Neural cell (in vitro differentiated cells): ENCODE measurements around the gene GSTM5. TPM values are rescaled to one million over a fixed set of nuclear protein-coding genes. Genes with fewer than 3 reads are reported as not detected.
"Not testable (repeated sequence)": the region's sequence is repeated elsewhere in the genome, so short reads cannot be mapped to it uniquely, and the experiment has no call there.

ENCODE experiments used
- H2AFZ ChIP-seq: fragments of 200-600, 300-800 bp; sonication (generic), shearing (Covaris generic); 2 replicates; pipeline ENCODE4 v1.6.0; 2014; ENCODE audit warnings: low read depth, mild to moderate bottlenecking, antibody characterized with exemption, low read length, moderate library complexity
- H3F3A ChIP-seq: fragments of 200-600 bp; shearing (Covaris generic); 2 replicates; pipeline ENCODE4 v1.6.1; 2016; ENCODE audit warnings: mild to moderate bottlenecking, moderate library complexity, mixed read lengths, antibody characterized with exemption, low read length; ENCODE audit not compliant: insufficient read depth, poor library complexity, severe bottlenecking
- H3K27ac ChIP-seq: fragments of 200-600, 300-800 bp; sonication (generic), shearing (Covaris generic); 2 replicates; pipeline ENCODE4 v1.5.1; 2014; ENCODE audit warnings: mild to moderate bottlenecking, low read length, moderate library complexity
- H3K27me3 ChIP-seq: fragments of 300-800, 200-600 bp; sonication (generic), shearing (Covaris generic); 2 replicates; pipeline ENCODE4 v1.6.0; 2014; ENCODE audit warnings: mild to moderate bottlenecking, low read depth, low read length, moderate library complexity; ENCODE audit not compliant: insufficient read depth
- H3K36me3 ChIP-seq: fragments of 300-800, 200-600 bp; sonication (generic), shearing (Covaris generic); 2 replicates; pipeline ENCODE4 v1.5.1; 2014; ENCODE audit warnings: mild to moderate bottlenecking, antibody characterized with exemption, low read length, moderate library complexity; ENCODE audit not compliant: insufficient read depth
- H3K4me2 ChIP-seq: fragments of 300-800, 200-600 bp; sonication (generic), shearing (Covaris generic); 2 replicates; pipeline ENCODE4 v1.6.0; 2014; ENCODE audit warnings: mild to moderate bottlenecking, low read length
- H3K4me3 ChIP-seq: fragments of 300-800, 200-600 bp; sonication (generic), shearing (Covaris generic); 2 replicates; pipeline ENCODE4 v1.5.1; 2014; ENCODE audit warnings: mild to moderate bottlenecking, low read length, moderate library complexity
- H3K79me2 ChIP-seq: fragments of 200-600 bp; shearing (Covaris generic); replicated peaks from 2 replicates; pipeline ENCODE4 v1.6.0; 2014; ENCODE audit warnings: mild to moderate bottlenecking, low read length, moderate library complexity; ENCODE audit not compliant: insufficient read depth
- H3K9ac ChIP-seq: fragments of 300-800, 200-600 bp; sonication (generic), shearing (Covaris generic); 2 replicates; pipeline ENCODE4 v1.6.1; 2016; ENCODE audit warnings: mild to moderate bottlenecking, low read length, mixed read lengths
- H3K9me2 ChIP-seq: fragments of 200-600 bp; shearing (Covaris generic); 2 replicates; pipeline ENCODE4 v1.6.1; 2016; ENCODE audit warnings: mild to moderate bottlenecking, low read length, mixed read lengths; ENCODE audit not compliant: insufficient read depth
- H3K9me3 ChIP-seq: fragments of 200-600, 300-800 bp; sonication (generic), shearing (Covaris generic); 2 replicates; pipeline ENCODE4 v1.6.1; 2016; ENCODE audit warnings: mild to moderate bottlenecking, mixed run types, low read length, moderate library complexity, mixed read lengths
- H4K20me1 ChIP-seq: fragments of 200-600 bp; shearing (Covaris generic); 2 replicates; pipeline ENCODE4 v1.6.1; 2016; ENCODE audit warnings: mild to moderate bottlenecking, mixed run types; ENCODE audit not compliant: insufficient read depth
- EP300 ChIP-seq: fragments of 450-650 bp; conservative IDR thresholded peaks from 2 replicates; pipeline ENCODE4 v1.6.1; 2014; ENCODE audit warnings: antibody characterized with exemption, mild to moderate bottlenecking, moderate library complexity; ENCODE audit not compliant: poor library complexity, severe bottlenecking
- EZH2 ChIP-seq: fragments of 200-600, 300-800 bp; shearing (Covaris generic), sonication (generic); IDR thresholded peaks from 2 replicates; pipeline ENCODE4 v1.6.1; 2014; ENCODE audit warnings: antibody characterized with exemption, low read length, borderline replicate concordance, mild to moderate bottlenecking; ENCODE audit not compliant: insufficient read depth, poor library complexity, severe bottlenecking
- MXI1 ChIP-seq: fragments of 450-650 bp; conservative IDR thresholded peaks from 2 replicates; pipeline ENCODE4 v1.6.1; 2014; ENCODE audit warnings: antibody characterized with exemption, mild to moderate bottlenecking; ENCODE audit not compliant: poor library complexity, severe bottlenecking
- POLR2AphosphoS5 ChIP-seq: IDR thresholded peaks from 2 replicates; pipeline ENCODE4 v1.6.1; 2012
- RAD21 ChIP-seq: fragments of 450-650 bp; conservative IDR thresholded peaks from 2 replicates; pipeline ENCODE4 v1.6.1; 2014; ENCODE audit warnings: antibody characterized with exemption, mild to moderate bottlenecking, moderate library complexity
- REST ChIP-seq: IDR thresholded peaks from 2 replicates; pipeline ENCODE4 v1.6.1; 2012; ENCODE audit warnings: borderline replicate concordance
- polyA plus RNA-seq: library from polyadenylated mRNA; depleted of rRNA; stranded (reverse); fragments of >200 nt; gene quantifications from 2 replicates; pipeline ENCODE4 v1.2.3, GENCODE V29; 2014

GSTM5 gene
- polyA plus RNA-seq, 1 donor from 2014 or later: not detected

GRCh38 chr1:109695138-109695537, 16.9 kb upstream of the GSTM5 start:
- H3F3A ChIP-seq, H3K4me3 ChIP-seq, H3K79me2 ChIP-seq, H3K36me3 ChIP-seq, H2AFZ ChIP-seq, H3K9me3 ChIP-seq, H3K27me3 ChIP-seq, H4K20me1 ChIP-seq, H3K9me2 ChIP-seq, H3K4me2 ChIP-seq, H3K27ac ChIP-seq, H3K9ac ChIP-seq: not testable (repeated sequence)

GRCh38 chr1:109697066-109697465, 15.0 kb upstream of the GSTM5 start:
- H3K27ac ChIP-seq: no peak overlapping the region
- H3K9ac ChIP-seq: no peak overlapping the region
- H3F3A ChIP-seq: no peaks in the 10 kb centered on the region
- H4K20me1 ChIP-seq: no peaks in the 10 kb centered on the region
- H3K9me2 ChIP-seq: no peaks in the 10 kb centered on the region
- no peak for TF ChIP-seq RAD21
- TF ChIP-seq POLR2AphosphoS5: no peak
- no peak for TF ChIP-seq MXI1
- no peak for TF ChIP-seq EP300
- no peak for TF ChIP-seq EZH2
- no peak for TF ChIP-seq REST
- no peak overlapping the region for H3K4me3 ChIP-seq
- H3K36me3 ChIP-seq: no peaks in the 10 kb centered on the region
- H3K27me3 ChIP-seq: no peaks in the 10 kb centered on the region
- H3K4me2 ChIP-seq: no peak overlapping the region
- no peaks in the 10 kb centered on the region for H3K9me3 ChIP-seq
- no peaks in the 10 kb centered on the region for H3K79me2 ChIP-seq
- H2AFZ ChIP-seq: no peak overlapping the region

- not testable (repeated sequence) for H4K20me1 ChIP-seq, H3K4me2 ChIP-seq, H3F3A ChIP-seq, H3K9ac ChIP-seq, H3K36me3 ChIP-seq, H3K27me3 ChIP-seq, H3K27ac ChIP-seq, H3K4me3 ChIP-seq, H2AFZ ChIP-seq, H3K9me3 ChIP-seq, H3K9me2 ChIP-seq, H3K79me2 ChIP-seq
These were observed 14.2 kb upstream of the GSTM5 start for GRCh38 chr1:109697861-109698260.

- H3K9me3 ChIP-seq, H3K79me2 ChIP-seq, H3K4me3 ChIP-seq, H3F3A ChIP-seq, H3K27me3 ChIP-seq, H4K20me1 ChIP-seq, H3K27ac ChIP-seq, H3K9me2 ChIP-seq, H3K4me2 ChIP-seq, H3K36me3 ChIP-seq, H3K9ac ChIP-seq, H2AFZ ChIP-seq: not testable (repeated sequence)
These were observed 9.1 kb upstream of the GSTM5 start for GRCh38 chr1:109702940-109703339.
